K562 (cell line): ENCODE results near the gene KCND1. TPM values are rescaled to one million over a fixed set of nuclear protein-coding genes. Genes with fewer than 3 reads are reported as not detected.

Experiments
- ATF1 ChIP-seq, 2 experiments: fragments of 450-650 bp in 1 of 2; IDR thresholded peaks; 2 replicates each; pipeline ENCODE4 v1.6.1; 2016; ENCODE audit warnings: missing compliant biosample characterization in 1 of 2, missing genetic modification characterization in 1 of 2
- CEBPG ChIP-seq, 3 experiments: fragments of 200-800 bp in 1 of 3; sonication (Bioruptor generic) in 1 of 3; sonication (generic) in 1 of 3; formaldehyde crosslinking in 1 of 3; IDR thresholded peaks in 2 of 3; conservative IDR thresholded peaks in 1 of 3; 2 replicates each; pipeline versions ENCODE4 v1.6.1 to v1.8.0; 2016 to 2022; ENCODE audit warnings: missing compliant biosample characterization in 2 of 3, missing genetic modification characterization in 2 of 3, mild to moderate bottlenecking in 1 of 3, missing genetic modification reagents in 1 of 3
- ETV5 ChIP-seq: sonication (generic); formaldehyde crosslinking; IDR thresholded peaks from 2 replicates; pipeline ENCODE4 v1.4.0; 2020; ENCODE audit warnings: low read depth, mild to moderate bottlenecking, missing genetic modification reagents
- HCFC1 ChIP-seq: IDR thresholded peaks from 2 replicates; pipeline ENCODE4 v1.6.1; 2012; ENCODE audit warnings: low read depth, low read length, improper control_type of control experiment
- NRF1 ChIP-seq, 2 experiments: fragments of 450-650 bp; IDR thresholded peaks in 1 of 2; conservative IDR thresholded peaks in 1 of 2; 2 replicates each; pipeline ENCODE4 v1.6.1; 2014; ENCODE audit warnings: mild to moderate bottlenecking in 2 of 2
- POLR2B ChIP-seq: fragments of 450-650 bp; IDR thresholded peaks from 2 replicates; pipeline ENCODE4 v1.6.1; 2018; ENCODE audit warnings: low read depth; ENCODE audit not compliant: partially characterized antibody
- RBM25 ChIP-seq: fragments of 200-400 bp; formaldehyde crosslinking; IDR thresholded peaks from 2 replicates; pipeline ENCODE4 v1.6.1; 2018; ENCODE audit warnings: low read length, low read depth, moderate library complexity; ENCODE audit not compliant: severe bottlenecking
- SMARCC2 ChIP-seq: fragments of 450-650 bp; IDR thresholded peaks from 2 replicates; pipeline ENCODE4 v1.6.1; 2017; ENCODE audit warnings: antibody characterized with exemption, moderate library complexity, mild to moderate bottlenecking, low read depth
- SUPT5H ChIP-seq: fragments of 450-650 bp; IDR thresholded peaks from 2 replicates; pipeline ENCODE4 v1.6.1; 2016
- TBL1XR1 ChIP-seq, 2 experiments: IDR thresholded peaks; 2 replicates each; pipeline ENCODE4 v1.6.1; 2012; ENCODE audit warnings: improper control_type of control experiment in 2 of 2, low read length in 2 of 2, mild to moderate bottlenecking in 1 of 2
- ZBED1 ChIP-seq: IDR thresholded peaks from 2 replicates; pipeline ENCODE4 v1.6.1; 2014
- ZKSCAN8 ChIP-seq: fragments of 200-800 bp; sonication (Bioruptor generic); IDR thresholded peaks from 2 replicates; pipeline ENCODE4 v1.6.1; 2016; ENCODE audit warnings: missing genetic modification characterization, missing compliant biosample characterization
- ZNF316 ChIP-seq: fragments of 450-650 bp; IDR thresholded peaks from 2 replicates; pipeline ENCODE4 v1.6.1; 2016
- ZNF696 ChIP-seq: fragments of 250-450 bp; sonication (Bioruptor Pico); conservative IDR thresholded peaks from 2 replicates; pipeline ENCODE4 v1.4.0; 2020; ENCODE audit warnings: mild to moderate bottlenecking, moderate library complexity
- polyA plus RNA-seq, 8 experiments: library from polyadenylated mRNA; depleted of rRNA in 4 of 8; stranded (reverse) in 5 of 8; unstranded in 3 of 8; fragments of >200 nt; fragmentation: Nextera tagmentation in 2 of 8; fragmentation: Illumina TruSeq in 1 of 8; extraction: Ambion mirVana in 2 of 8; extraction: Trizol in 1 of 8; gene quantifications; 2 replicates each; pipeline versions ENCODE4 v1.2.1 to v1.2.3, GENCODE V29; 2011 to 2014; ENCODE audit warnings: inconsistent platforms in 1 of 8, missing spikeins in 1 of 8
- total RNA-seq, 7 experiments: library from RNA; depleted of rRNA in 6 of 7; stranded (reverse); fragments of >200 nt in 6 of 7; fragmentation: Illumina TruSeq in 2 of 7; extraction: Trizol in 2 of 7; gene quantifications; 2 replicates each; pipeline versions ENCODE4 v1.2.1 to v1.2.3, GENCODE V29; 2011 to 2021; ENCODE audit warnings: low replicate concordance in 1 of 7
- TF ChIP-seq, protein P1 (sequence below): fragments of 450-650 bp; IDR thresholded peaks from 2 replicates; pipeline ENCODE4 v1.6.1; 2016
- TF ChIP-seq, protein P2 (sequence below): fragments of 200-800 bp; sonication (Bioruptor generic); IDR thresholded peaks from 2 replicates; pipeline ENCODE4 v1.6.1; 2017; ENCODE audit warnings: missing genetic modification characterization, missing compliant biosample characterization
- TF ChIP-seq, protein P3 (sequence below): fragments of 450-650 bp; IDR thresholded peaks from 2 replicates; pipeline ENCODE4 v1.6.1; 2016; ENCODE audit warnings: borderline replicate concordance
- TF ChIP-seq, protein P4 (sequence below): sonication (generic); formaldehyde crosslinking; IDR thresholded peaks from 2 replicates; pipeline ENCODE4 v1.8.0; 2022; ENCODE audit warnings: mild to moderate bottlenecking, missing genetic modification reagents

KCND1 gene
- total and polyA plus RNA-seq, 9 of the 15 experiments (the other 6 are each of a cell fraction or from before 2014, with no cell fraction given), result 0.06 to 0.83 (median 0.39) TPM; not detected in 1

- TF ChIP-seq CEBPG (CRISPR knock-in tag; IDR thresholded peaks at IDR 0.05) (peak; percentile 86), CEBPG (tag; conservative IDR thresholded peaks at IDR 0.05 in 1 of 2, IDR thresholded peaks at IDR 0.05 in 1 of 2) (peak; percentile 65 to 84), TBL1XR1 (IDR thresholded peaks at IDR 0.05; ENCODE audit: low read length in 2 of 2) (peak in 1 of 2 experiments; percentile 1; a peak in 1 of 4 replicates), SMARCC2 (no peak), POLR2B (peak; percentile 85), ZBED1 (0 out of 2 replicates have a peak, but pooled peaks have one; percentile 25), ZKSCAN8 (CRISPR knock-in tag) (no peak), ATF1 (CRISPR knock-in tag; IDR thresholded peaks at IDR 0.05) (no peak), ATF1 (tag; IDR thresholded peaks at IDR 0.05) (peak; percentile 97), ETV5 (CRISPR knock-in tag) (peak; percentile 27; the same call in 1 of the 2 replicates), RBM25 (peak; percentile 64), NRF1 (conservative IDR thresholded peaks at IDR 0.05 in 1 of 2, IDR thresholded peaks at IDR 0.05 in 1 of 2) (peak; percentile 97), SUPT5H (peak; percentile 77), HCFC1 (peak; percentile 4), ZNF696 (CRISPR knock-in tag) (no peak), ZNF316 (no peak)
- TF ChIP-seq, protein P1, sequence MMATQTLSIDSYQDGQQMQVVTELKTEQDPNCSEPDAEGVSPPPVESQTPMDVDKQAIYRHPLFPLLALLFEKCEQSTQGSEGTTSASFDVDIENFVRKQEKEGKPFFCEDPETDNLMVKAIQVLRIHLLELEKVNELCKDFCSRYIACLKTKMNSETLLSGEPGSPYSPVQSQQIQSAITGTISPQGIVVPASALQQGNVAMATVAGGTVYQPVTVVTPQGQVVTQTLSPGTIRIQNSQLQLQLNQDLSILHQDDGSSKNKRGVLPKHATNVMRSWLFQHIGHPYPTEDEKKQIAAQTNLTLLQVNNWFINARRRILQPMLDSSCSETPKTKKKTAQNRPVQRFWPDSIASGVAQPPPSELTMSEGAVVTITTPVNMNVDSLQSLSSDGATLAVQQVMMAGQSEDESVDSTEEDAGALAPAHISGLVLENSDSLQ, result peak; percentile 99
- TF ChIP-seq, protein P2, sequence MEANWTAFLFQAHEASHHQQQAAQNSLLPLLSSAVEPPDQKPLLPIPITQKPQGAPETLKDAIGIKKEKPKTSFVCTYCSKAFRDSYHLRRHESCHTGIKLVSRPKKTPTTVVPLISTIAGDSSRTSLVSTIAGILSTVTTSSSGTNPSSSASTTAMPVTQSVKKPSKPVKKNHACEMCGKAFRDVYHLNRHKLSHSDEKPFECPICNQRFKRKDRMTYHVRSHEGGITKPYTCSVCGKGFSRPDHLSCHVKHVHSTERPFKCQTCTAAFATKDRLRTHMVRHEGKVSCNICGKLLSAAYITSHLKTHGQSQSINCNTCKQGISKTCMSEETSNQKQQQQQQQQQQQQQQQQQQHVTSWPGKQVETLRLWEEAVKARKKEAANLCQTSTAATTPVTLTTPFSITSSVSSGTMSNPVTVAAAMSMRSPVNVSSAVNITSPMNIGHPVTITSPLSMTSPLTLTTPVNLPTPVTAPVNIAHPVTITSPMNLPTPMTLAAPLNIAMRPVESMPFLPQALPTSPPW (CRISPR knock-in tag), result peak; percentile 66
- TF ChIP-seq, protein P3, sequence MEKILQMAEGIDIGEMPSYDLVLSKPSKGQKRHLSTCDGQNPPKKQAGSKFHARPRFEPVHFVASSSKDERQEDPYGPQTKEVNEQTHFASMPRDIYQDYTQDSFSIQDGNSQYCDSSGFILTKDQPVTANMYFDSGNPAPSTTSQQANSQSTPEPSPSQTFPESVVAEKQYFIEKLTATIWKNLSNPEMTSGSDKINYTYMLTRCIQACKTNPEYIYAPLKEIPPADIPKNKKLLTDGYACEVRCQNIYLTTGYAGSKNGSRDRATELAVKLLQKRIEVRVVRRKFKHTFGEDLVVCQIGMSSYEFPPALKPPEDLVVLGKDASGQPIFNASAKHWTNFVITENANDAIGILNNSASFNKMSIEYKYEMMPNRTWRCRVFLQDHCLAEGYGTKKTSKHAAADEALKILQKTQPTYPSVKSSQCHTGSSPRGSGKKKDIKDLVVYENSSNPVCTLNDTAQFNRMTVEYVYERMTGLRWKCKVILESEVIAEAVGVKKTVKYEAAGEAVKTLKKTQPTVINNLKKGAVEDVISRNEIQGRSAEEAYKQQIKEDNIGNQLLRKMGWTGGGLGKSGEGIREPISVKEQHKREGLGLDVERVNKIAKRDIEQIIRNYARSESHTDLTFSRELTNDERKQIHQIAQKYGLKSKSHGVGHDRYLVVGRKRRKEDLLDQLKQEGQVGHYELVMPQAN, result peak; percentile 78
- TF ChIP-seq, protein P4, sequence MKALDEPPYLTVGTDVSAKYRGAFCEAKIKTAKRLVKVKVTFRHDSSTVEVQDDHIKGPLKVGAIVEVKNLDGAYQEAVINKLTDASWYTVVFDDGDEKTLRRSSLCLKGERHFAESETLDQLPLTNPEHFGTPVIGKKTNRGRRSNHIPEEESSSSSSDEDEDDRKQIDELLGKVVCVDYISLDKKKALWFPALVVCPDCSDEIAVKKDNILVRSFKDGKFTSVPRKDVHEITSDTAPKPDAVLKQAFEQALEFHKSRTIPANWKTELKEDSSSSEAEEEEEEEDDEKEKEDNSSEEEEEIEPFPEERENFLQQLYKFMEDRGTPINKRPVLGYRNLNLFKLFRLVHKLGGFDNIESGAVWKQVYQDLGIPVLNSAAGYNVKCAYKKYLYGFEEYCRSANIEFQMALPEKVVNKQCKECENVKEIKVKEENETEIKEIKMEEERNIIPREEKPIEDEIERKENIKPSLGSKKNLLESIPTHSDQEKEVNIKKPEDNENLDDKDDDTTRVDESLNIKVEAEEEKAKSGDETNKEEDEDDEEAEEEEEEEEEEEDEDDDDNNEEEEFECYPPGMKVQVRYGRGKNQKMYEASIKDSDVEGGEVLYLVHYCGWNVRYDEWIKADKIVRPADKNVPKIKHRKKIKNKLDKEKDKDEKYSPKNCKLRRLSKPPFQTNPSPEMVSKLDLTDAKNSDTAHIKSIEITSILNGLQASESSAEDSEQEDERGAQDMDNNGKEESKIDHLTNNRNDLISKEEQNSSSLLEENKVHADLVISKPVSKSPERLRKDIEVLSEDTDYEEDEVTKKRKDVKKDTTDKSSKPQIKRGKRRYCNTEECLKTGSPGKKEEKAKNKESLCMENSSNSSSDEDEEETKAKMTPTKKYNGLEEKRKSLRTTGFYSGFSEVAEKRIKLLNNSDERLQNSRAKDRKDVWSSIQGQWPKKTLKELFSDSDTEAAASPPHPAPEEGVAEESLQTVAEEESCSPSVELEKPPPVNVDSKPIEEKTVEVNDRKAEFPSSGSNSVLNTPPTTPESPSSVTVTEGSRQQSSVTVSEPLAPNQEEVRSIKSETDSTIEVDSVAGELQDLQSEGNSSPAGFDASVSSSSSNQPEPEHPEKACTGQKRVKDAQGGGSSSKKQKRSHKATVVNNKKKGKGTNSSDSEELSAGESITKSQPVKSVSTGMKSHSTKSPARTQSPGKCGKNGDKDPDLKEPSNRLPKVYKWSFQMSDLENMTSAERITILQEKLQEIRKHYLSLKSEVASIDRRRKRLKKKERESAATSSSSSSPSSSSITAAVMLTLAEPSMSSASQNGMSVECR (CRISPR knock-in tag), result no peak
These were observed 13.6 kb downstream of the KCND1 start (continued) for GRCh38 chrX:48957827-48958634.
